NCI-H446 (cell line): ENCODE data around the gene CIB2.

ENCODE experiments used
- DNase-seq, 2 experiments: peaks; one replicate each; lab custom pipeline; 2025; lab: John Stamatoyannopoulos, UW

The CIB2 gene

DNA sequence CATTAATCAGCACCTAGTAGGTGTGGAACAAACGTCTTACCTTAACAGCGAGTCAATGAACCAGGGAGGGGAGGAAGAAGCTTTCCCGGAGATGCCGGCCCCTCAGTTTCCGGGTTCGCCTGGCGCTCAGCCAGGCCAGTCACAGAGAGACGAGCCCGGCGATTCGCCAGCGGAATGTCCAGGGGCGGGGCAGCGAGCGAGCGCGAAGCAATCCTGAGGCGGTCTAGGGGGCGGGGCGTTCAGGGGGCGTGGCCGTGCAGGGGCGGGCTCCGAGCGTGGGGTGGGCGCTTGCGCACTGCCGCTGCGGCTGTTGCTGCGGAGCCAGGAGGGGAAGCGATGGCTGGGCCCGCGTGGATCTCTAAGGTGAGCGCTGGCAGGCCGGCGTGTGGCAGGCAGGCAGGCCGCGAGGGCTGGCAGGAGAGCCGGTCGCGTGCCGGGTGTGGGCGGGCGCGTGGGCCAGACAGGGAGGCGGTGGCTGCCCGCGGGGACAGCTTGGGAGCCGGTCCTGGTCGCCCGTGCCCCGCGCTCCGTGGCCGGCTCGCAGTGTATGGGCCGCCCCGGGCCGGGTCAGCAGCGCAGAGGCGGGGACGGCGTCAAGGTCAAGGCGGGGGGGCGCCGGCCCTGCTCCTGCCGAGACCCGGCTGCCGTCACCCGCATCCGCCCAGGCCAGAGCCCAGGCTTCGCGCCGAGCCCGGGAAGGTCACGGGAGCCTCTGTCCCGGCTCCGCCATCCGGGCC lies 18.0 kb upstream of the CIB2 start, which contains the start of gene IDH3A:
IDH3A (plus strand) TSS at position 295 of the 737 bp plus-strand sequence; CDS start at position 337, 42 bp downstream.
- peak; percentile 87 to 98 for DNase-seq

GRCh38 chr15:78148392-78149067 lies 17.3 kb upstream of the CIB2 start:
- no peak for DNase-seq

GRCh38 chr15:78147566-78147965 lies 16.3 kb upstream of the CIB2 start:
- DNase-seq: no peak

- DNase-seq: no peak
Observed at GRCh38 chr15:78146425-78147154, 15.3 kb upstream of the CIB2 start.

GRCh38 chr15:78142332-78142731 lies 11.1 kb upstream of the CIB2 start:
- DNase-seq: no peak

GRCh38 chr15:78140292-78140691 lies 9.0 kb upstream of the CIB2 start:
- DNase-seq: no peak

DNA sequence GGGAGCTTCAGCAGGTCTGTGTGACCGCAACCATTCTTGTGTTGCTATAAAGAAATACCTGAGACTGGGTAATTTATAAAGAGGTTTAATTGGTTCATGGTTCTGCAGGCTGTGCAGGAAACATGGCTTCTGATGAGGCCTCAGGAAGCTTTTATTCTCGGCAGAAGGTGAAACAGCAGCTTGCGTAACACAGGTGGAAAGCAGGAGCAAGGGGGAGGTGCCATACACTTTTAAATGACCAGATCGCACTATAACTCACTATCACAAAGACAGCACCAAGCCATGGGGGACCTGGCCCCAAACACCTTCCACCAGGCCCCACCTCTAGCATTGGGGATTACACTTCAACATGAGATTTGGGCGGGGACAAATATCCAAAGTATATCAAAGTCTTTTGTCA lies 8.3 kb upstream of the CIB2 start:
- DNase-seq: no peak

DNA sequence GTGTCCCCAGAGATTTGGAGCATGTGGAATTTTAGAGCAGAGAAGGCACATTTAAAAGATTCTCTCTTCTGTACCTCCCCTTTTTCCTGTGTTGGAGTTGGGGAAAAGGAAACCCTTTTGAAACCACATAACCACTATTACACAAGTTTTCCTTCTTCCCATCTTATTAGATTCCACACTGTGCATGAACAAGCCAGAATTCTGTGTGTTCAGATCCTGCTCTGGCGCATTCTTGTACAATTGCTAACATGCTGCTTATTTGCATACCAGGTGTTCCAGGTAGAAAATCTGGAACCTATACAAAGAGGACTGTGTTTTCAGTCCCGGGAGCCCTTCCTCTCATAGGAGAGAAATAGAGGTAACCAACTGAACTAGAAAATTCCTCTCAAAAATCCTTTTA lies 2.6 kb upstream of the CIB2 start:
- DNase-seq: no peak

- no peak for DNase-seq
Observed at GRCh38 chr15:78130466-78131294, 565 bp downstream of the CIB2 start.

DNA sequence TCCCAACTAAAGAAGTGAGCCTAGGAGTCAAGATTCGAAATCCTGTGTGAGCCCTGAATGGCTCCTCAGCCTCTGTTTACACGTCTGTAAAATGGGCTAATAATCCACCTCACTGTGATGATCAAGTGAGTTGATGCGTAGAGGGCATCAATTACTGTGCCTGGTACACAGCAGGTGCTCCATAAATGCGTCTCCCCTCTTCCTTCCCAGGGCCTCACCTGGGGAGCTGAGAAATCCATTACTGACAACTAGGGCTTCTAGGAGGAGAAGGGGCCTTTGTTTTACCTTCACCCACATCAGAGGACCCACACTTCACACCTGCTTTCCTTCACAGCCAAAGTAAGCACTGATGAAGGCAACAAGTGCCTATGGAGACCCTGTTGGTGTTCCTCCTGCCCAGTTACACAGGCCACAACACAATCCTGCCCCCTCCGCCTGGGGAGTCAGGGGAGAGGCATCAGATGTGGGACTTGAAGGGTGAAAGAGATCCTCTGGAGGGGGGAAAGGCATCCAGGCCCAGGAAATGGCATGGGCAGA lies 1.4 kb downstream of the CIB2 start:
- DNase-seq: no peak

DNA sequence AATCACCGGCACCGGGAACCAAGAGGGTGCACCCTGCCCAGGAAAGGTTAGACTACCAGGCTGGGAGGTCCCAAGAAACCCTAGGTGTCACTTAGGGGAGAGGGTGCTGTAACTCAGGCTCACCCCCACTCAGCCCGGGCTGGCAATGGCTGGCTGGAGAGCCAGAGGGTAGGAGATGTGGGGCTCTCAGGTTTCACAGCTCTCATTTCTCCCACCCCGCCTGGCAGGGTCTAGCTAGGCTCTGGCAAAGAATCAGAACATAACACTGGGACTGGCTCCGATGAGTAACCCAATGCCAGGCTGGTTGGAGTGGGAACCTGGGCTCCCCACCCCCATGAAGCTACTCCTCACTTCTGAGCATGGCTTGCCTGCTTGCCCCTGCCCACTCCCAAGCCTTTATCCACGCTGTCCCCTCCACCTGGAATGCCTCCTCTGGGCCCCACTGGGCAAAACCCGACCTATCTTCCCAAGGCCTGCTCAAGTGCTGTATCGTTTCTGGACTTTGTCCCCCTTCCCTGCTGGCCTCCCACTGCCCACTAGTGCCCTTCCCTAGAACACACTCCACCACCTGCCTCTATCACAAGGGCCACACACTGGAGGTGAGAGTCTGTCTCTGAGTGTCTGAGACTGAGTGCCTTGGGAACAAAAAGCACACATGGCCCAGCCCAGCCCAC lies 2.0 kb downstream of the CIB2 start:
- DNase-seq: peak; percentile 42 to 64

GRCh38 chr15:78127882-78128281 lies 3.4 kb downstream of the CIB2 start:
- no peak for DNase-seq

DNA sequence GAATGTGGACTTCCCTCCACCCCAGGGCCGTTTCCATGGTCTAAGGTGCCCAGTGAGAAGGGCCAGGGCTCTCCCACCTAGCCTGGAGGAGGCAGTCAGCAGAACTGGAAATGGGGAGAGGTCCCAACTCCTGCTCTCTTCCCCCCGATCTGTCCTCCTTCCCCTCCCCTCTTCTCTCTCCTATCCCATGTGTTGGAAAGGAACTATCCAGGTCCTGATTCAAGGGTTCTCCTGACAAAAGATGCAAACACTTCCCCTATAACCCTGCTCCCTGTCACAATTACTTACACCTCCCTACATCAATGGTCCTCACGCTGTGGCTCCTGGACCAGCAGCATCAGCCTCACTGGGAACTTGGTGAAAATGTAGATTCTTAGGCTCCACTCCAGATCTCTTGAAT lies 6.0 kb downstream of the CIB2 start:
- DNase-seq: no peak

- DNase-seq: no peak
Observed at GRCh38 chr15:78120523-78120922, 10.7 kb downstream of the CIB2 start.

- DNase-seq: no peak
Observed at GRCh38 chr15:78112551-78112950, 18.7 kb downstream of the CIB2 start.

GRCh38 chr15:78111788-78112187 lies 19.5 kb downstream of the CIB2 start:
- no peak for DNase-seq

DNA sequence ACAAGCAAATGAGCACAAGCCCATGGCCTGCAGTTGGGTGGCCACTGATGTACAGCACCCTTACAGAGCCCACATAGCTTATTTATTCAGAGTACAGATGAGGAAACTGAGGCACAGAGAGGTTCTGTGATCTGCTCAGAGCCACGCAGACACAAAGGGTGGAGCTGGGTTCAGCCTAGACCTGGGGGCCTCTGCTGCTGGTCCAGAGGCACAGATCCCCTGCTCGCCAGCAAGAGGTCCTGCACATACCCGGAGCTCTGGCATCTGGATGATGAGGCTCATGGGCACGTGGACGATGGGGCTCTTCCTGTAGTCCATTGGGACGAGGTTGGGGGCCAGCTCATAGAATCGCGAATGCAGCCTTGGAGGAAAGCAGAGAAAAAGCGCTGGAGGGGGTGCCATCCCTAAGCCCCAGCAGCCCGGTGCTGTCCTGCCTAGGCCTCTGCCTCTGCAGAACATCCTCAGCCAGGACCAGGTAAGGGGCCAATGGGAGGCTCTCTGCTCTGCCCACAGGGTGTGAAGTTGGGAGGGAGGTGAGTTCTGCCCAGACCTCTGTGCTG lies 20.2 kb downstream of the CIB2 start:
- DNase-seq: no peak

DNA sequence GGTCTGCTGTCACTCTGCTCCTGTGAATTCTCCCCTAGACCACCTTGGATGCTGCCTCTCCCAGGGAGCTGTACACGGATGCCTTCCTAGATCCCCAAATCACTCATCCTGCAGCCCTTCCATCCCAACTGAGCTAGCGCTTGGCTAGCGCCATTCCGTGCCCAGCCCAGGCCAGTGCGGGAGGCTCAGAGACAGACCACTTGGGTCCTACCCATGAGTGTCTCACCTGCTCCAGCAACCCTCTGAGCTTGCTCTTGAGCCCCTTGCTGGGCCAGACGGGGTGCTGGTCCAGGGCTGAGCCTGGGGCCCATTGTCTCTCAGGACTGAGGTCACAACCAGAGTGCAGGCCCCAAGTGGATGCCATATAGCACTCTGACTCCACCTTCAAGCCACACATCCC lies 21.1 kb downstream of the CIB2 start:
- no peak for DNase-seq

DNA sequence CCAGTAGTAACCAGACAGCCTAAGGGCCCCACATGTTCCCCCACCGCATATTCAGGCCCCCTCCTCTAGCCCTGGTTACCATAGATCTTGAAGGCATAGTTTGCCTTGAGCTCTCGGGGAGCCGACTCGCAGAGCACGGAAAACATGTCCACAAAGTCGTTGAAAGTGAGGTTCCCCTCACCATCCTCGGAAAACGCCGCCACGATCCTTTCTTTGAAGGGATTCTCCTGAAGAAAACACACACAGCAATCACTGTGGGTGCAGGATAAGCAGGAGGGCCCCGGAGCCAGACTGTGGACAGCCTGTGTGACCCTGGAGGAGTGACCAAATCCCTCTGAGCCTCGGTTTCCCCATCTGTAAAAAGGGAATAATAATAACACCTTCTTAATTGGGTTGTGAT lies 22.1 kb downstream of the CIB2 start:
- no peak for DNase-seq

GRCh38 chr15:78108300-78109084 lies 22.8 kb downstream of the CIB2 start:
- DNase-seq: peak; percentile 45 to 78
